HG03196 (cell line): ENCODE results near the gene TFR2.

Experiments used
- ATAC-seq: cut with Tn5 transposase; IDR thresholded peaks from one replicate; pipeline ENCODE4 v1.9.1; 2021; ENCODE audit not compliant: unreplicated experiment

The TFR2 gene

DNA sequence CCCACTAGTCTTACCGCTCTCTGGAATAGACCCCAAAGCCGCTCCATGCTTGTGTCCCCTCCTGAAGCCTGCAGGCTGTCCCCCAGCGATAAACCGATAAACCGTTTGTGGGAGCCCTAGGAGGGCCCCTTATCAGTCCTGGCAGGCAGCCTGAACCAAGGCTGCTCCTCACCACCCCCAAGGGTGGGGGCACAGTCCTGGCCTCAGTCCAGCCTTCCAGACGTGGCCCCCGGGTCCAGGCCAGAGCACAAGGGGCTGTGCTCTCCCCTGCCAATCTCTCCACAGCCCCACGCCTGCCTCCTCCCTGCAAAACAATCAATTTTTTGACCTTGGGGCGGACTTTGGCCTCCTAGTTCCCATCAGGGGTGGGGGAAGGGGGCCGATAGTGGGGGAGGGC lies at the start of gene TFR2:
TFR2 (minus strand) TSS at position 90 of the 397 bp plus-strand sequence; CDS start at position 47, 43 bp downstream.
- no peak for ATAC-seq

DNA sequence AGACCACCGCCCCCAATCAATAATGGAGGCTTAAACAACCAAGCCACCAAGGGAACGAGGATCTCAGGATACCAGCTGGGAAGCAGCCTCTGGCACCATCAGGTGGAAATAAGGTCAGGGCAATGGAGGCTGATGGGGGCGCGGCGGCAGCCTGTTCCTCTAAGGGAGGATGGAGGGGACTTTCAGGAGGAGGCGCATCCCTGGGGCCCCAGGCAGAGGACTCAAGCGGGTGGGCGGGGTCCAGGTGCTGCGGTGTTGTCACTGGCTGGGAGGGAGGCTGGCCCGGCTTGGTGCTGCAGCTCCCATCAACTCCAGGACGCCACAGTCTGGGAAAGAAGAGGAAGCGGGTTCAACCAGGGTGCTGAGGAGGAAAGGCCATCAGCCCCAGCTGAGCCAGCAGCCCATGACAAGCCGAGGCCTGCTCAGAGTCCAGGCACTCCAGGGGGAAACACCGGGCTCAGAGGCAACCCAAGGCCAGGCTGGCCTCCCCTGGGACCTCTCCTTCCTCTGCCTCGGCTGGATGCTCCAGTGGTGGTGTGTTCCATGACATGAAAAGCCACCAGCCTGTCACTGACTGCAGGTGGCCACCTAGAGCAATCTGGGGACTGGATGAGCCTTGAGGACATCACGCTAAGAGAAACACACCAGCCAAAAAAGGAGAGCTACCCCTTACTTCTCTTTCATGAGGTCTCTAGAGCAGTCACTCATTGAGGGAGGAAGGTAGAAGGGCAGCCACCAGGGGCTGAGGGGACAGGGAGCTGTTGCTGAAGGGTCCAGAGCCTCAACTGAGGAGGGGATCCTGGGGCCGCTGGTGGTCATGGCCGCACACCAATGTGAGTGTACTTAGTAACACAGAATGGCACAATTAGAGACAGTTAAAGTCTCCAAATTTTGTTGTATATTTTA lies 48.1 kb upstream of the TFR2 start:
- no peak for ATAC-seq

DNA sequence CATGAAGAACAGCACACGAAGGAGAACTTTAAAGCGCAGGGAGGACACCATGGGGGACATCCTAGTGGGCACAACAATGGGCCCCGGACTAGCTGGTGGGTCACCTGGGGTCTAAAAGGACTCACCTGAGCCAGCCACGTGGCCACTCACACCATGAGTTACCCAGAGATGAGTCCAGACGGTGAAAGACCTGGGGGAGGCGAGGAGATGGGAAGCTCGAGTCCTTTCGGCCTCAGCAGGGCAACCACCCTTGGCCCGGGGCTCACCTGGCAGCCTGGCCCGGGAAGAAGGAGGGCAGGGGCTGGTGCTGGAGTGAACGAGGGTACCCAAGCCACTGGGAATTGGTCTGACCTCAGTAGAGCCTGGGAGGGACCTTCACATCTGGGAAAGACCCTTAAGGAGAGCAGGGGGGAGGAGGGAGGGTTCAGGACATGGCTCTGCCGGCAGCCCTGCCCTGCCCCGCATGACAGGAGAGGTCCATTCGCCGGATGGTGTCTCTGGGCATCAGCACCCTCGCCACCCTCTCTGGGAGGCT lies 47.0 kb upstream of the TFR2 start:
- no peak for ATAC-seq

DNA sequence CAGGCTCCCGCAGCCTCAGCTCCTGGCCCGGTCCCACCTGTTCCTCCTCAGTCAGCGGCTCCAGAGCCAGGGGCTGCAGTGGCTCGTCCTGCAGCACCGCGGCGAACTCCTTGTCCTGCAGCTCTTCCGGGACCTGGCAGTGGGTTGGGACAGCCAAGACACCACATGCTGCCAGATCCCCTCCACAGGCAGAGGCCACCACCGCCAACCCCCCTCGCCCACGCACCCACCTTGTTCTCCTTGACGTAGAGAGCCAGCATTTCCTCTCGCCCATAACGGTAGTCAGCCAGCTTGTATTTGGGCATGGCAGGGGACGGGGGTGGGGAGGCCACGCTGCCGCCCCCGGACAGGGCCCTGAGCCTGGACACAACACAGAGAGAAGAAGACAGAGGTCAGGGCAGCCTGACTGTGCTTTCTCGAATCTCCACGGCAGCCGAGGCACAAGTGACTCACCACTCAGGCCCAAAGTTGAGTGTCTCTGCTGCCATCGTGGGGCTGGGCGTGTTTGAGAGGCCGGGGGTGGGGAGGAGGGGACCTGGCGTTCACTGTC lies 46.5 kb upstream of the TFR2 start:
- no peak for ATAC-seq

DNA sequence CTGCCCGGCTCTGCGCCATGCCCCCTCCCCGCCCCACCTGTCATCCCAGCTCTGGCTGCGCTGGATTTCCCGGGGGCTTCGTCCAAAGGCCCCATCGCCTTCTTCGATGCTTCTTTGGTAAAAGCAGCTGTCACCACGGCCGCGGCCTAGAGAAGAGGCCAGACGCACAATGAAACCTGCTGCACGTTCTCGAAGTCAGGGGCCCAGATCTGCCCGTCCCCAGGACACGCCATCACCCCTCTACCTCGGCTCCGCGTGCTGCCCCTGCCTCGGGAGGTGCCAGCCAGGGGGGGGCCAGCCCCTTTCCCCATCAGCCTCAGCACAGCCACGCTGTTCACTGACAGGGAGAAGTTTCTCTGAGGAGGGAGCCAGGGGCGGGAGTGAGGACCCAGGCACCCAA lies 45.9 kb upstream of the TFR2 start:
- no peak for ATAC-seq

DNA sequence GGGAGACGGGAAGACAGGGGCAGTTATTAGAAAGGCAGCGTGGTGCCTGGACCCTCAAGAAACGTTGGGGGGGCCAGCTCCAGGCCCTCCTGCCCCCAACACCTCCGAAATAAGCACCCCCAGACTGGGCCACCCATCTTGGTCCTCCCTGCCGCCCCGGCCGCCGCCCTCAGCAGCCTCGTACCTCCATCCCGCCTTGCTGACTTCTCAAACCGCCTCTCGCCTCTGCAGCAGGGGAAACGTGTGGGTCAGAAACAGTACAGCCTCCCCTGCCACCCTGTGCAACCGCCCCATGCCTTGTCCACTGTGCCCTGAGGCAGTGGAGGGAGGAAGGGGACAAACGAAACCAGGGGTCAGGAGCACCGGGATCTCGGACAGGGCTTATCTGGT lies 45.5 kb upstream of the TFR2 start:
- ATAC-seq: no peak

DNA sequence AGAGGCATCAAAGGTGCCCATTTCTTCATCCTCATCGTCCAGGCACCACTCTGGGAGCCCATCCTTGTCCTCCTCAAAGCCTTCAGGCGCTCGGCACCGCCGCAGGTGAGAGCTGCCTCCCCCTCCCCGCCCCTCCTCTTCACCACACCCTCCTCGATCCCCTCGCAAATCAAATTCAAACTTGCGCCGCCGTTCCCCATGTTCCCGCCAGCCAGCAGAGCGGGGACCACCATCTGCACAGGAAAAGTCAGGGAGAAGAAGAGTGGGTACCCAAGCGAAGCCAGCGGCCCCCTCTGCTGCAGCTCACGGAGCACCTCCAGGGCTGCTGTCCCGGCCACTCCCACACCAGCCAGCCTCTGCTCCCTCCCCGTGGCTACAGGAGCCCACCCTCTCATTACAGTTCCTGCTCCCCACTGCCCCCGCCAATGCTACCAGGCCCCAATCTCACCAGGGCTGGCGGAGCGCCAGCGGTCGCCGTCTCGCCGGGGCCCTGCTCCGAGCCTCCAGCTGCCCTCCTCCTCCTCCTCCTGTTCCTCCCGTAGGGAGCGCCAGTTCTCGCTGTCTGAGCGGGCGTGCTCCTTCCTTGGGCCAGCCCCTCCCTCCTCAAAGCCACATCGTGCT lies 45.0 kb upstream of the TFR2 start:
- ATAC-seq: no peak

DNA sequence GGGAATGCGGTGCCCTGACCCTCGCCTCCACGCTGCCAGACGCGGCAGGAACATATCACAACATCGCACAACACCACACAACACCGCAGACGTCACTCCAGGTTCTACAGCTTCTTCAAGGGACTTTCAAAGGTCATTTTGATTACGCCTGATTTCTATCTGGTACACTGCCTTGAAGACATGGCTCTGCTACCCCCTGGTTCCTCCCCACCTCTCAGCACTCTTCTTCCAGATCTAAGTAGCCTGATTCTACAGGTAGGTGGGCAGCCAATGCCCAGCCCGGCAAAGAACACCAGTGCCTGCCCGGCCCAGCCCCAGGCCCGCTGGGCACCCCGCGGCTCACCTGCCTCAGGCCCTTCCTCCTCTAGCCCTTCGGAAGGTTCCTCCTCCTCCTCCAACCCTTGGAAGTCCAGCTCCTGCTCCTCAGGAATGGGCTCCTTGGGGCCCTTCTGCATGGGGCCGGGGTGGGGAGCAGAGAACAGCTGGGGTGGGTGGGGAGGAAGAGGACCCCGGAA lies 44.3 kb upstream of the TFR2 start:
- ATAC-seq: no peak

DNA sequence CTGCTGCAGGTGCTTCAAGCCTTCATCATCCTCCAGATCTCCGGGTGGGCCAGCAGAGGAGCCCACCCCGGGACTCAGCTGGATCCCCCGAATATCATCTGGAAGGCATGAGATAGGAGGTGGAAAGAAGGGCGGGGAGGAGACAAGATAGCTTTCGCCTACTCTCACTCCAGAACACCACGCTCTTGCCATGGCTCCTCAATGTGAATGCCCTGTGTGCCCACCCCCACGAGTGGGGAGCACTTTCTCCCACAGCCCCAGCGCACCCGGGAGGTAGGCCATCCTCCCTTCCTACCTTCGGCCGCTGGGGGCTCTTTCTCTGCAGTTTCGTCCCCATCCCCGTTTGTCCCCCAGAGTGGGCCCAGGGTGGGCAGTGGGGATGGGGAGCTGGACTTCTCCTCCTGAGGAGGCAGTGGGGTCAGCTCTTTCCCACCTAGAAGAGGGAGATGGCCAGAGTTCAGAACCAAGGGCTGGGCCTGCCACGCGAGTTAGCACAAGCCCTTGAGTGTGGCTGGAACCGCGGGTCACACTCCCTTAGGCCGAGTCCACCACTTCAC lies 43.8 kb upstream of the TFR2 start:
- ATAC-seq: no peak

DNA sequence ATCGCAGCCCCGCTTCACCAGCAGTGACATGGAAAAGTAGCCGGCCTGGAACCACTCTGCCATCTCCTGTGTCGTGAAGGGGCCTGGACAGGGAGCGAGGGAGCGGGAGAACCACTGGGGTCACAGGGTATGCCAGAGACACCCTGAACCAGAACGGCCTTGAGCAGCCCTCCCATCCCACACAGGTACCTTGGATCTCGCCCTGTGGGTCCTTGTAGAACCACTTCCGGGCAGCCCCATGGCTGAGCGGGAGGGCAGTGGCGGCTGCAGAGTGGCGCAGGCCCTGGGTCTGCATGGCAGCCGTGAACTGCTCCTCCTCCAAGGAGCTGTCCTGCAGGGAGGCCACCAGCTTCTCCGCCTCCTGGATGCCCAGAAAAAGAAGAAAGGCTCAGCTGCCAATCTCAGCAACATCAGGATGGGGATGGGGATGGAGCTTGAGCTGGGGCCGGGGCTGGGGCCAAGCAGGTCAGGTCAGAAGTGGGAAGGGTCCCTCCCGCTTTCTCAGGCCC lies 43.2 kb upstream of the TFR2 start:
- ATAC-seq: no peak

DNA sequence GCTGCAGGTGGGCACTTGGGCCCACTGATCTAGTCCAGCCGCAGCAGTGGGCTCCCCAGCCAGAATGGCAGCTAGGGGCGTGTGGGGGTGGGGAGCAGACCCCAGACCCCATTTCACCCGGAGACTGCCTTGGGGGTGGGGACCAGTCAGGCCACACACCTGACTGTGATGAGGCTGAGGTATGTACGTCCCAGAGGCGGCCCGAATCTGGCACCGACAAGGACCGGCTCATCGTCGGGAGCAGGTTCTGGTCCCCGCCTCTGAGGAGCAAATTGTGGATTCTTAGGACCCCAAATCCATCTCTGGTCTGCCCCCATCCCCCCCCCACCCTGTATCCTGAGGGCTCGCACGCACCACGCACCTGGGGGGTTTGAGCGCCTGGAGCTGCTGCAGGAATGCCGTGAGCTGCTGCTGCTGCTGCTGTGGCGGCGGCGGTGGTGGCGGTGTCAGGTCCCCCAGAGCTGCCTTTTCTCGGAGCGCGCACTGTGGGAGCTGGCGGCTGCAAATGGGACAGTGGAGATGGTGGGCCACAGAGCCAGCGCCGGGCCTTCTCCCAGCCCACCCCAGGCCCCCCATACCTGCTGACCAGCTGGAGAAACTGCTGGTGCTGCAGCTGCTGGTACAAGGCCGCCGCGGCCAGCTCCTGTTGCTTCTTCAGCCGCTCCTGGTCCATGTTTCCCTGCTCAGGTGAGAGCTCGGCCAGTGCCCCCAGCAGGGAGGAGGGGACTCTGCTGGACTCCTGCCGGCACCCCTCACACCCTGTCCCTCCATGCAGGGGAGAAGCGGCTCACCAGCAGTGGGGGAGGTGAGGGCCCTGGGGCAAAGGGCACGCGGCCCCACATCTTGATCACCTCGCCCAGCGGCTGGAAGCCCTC lies 42.5 kb upstream of the TFR2 start:
- ATAC-seq: no peak

DNA sequence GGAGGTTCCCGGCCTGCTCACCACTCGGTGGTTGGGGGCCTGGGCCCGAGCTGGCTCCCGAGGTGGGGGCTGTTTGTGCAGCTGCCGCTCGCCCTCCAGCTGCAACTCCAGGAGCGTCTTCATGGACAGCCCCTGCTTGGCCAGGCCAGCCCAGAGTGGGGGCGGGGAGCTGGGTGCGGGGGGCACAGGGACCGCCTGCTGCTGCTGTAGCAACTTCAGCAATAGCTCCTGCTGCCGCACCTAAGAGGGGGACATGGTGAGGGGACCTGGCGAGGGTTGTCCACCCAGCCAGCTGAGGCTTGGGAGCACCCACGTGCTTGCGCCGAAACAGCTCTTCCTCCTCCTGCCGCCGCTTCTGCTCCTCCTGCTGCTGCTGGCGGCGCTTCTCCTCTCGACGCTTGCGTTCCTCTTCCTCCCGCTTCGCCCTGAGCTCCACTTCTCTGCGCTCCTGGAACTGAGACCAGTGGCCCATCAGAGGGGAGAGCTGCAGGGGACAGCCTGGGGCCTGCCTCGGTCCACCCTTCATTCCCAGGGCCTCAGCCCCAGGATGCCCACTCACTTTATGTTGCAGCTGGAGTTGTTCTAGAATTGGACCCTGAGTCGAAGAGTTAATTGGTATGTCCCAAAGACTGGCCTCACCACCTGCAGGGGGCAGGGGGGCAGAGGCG lies 41.8 kb upstream of the TFR2 start:
- ATAC-seq: no peak

DNA sequence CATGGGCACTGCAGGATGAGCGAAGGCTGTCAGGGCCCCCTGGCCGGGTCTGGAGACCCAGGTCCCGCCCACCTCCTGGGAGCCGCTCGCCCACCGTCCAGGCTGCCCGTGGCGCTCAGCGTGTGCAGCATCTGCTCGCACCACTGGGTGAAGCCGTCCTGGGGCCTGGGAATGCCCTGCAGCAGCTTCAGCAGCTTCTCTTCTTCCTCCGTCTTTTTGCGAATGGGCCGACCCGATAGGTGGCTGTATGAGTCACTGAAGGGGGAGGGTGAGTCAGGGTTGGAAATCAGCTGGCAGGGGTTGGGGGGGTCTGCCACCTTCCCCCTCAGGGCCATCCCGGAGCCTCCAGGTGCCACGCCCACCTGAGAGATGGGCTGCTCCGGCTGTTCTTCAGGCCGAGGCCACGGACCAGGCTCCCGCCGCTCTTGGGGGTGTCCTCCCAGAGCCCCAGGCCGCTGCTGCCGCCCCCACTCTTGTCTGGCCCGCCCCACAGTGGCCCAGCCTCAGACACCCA lies 40.9 kb upstream of the TFR2 start:
- no peak for ATAC-seq

DNA sequence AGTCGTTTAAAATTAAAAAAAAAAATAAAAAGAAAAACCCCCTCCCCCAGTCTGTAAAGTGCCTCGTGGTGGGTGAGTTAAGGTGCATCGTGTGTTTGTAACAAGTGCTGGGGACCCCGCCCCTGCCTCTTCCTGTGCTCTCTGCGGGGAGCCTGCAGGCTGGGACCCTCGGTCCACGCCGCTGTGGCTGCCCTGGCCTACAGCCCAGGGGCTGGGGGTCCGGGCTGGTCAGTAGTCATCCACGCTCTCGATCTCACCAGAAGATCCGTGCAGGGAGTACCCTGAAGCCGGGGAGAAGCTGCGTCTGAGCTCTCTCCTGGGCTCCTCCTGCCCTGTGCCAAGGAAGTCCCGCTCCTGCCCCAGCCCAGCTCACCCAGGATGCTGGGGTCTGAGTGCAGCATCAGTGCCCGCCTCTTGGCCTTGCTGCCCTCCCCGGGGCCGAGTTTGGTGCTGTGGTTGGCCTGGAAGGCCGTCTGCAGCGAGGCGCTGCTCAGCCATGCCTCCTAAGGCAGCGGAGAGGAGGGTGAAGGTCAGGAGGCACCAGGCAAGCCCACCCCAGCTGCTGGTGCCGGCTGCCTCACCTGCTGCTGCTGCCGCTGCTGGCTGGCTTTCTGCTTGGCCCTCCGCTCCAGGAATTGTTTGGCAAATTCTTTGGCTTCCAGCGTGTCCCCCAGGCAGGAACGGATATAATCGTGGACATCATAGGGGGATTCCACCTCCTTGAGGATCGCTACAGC lies 40.3 kb upstream of the TFR2 start:
- ATAC-seq: no peak

DNA sequence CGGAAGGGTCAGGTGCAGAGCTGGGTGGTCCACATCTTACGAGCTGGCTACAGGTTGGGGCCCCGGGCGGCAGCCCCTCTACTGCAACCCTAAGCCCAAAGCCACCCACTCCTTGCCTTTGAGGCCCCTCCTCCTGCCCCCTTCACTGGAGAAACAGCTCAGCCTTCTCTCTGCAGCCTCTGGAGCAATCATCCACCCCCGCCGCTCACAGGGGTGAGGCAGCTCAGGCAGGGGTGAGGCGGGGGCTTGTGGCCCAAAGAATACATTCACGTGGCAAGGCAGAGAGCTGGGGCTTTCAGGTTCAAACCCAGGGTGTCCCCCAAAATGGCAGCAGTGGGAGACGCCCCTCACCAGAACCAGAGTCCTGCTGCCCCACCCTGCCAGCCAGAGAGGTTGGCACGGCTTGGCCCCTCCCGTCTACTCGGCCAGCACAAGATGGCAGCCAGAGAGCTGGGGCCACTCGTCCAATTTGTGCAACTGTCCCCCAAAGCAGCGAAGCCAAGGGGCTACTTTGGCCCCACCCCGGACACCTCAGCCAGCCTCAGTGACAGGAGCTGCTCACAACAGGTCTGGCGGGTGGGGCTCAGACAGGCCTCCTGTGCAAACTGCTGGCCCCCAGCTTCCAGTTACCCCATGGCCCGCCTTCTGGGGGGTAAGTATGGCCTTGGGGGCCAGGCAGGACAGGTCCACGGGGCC lies 39.4 kb upstream of the TFR2 start:
- ATAC-seq: no peak

DNA sequence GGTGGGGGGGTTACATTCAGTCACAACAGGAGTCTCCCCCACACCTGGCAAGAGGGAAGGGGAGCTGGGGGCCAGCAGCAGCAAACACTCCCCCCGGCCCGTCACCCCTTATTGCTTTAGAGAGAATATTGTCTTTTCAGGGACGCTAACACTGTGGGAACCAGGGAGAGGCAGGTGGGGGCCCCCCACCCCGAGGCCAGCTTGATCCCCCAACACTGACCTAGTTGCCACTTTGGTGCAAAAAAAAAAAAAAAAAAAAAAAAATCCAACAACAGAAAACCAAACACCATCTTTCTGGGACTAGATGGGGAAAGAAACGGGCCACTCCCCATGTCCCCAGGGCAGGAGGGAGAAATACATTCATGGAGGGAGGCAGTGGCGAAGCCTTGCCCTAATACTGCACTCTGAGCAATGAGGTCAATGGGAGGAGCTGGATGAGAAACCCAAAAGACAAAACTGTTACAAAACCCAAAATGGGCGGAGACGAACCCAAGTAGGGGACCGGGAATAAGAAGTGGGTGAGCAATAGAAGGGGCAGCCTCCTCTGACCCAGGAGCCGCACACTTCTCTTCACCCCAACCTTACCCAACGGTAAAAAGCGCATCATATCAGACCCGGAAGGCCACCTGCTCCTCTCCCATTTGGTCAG lies 38.7 kb upstream of the TFR2 start:
- no peak for ATAC-seq

DNA sequence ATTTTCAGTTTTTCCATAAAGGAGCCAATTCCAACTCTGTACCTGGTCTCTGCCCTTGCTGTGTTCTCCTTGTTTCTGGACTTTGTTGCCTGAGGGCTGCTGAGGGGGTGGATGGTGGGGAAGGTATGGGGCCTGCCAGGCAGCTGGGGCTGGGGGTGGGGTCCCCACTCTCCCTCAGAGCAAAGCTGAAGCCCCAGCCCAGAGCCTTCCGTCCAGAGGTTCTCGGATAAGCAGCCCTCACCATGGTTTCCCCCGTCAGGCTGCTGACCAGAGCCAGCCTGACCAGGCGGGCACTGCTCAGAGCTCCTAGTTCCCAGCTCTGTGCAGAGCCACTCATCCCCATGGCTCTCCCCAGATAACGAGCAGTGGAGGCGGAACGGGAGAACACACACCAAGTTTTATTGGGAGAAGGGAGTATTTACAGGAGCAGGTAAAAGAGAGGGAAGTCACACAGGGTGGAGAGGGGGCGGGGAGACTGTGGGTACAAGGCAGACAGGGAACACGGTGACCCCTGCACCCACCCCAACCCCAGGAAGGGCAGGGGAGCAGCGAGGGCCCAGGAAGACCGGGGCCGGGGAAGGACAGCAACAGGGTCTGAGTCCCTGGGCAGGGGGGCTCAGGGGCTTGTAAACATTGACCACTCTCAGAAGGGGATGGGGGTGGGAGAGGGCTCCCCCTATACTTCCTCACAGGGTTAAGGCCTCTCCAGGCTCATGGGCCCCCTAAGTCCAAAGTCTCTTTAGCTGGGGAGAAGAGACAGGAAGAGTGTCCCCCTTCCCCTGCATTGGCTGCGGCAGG lies 38.0 kb upstream of the TFR2 start:
- no peak for ATAC-seq
